SIG-M5 treated with dmso at 0.1 percent for 504 hours (cell line): ENCODE results near the gene TWIST2.

ENCODE experiments used
- DNase-seq: peaks from one replicate; lab custom pipeline; 2025; ENCODE audit not compliant: unreplicated experiment; lab: John Stamatoyannopoulos, UW

TWIST2 gene

GRCh38 chr2:238847841-238848690 lies at the start of gene TWIST2:
TSS of gene TWIST2 (plus strand) at chr2:238848085. CDS start at chr2:238848216, 131 bp downstream.
- no peak for DNase-seq

DNA sequence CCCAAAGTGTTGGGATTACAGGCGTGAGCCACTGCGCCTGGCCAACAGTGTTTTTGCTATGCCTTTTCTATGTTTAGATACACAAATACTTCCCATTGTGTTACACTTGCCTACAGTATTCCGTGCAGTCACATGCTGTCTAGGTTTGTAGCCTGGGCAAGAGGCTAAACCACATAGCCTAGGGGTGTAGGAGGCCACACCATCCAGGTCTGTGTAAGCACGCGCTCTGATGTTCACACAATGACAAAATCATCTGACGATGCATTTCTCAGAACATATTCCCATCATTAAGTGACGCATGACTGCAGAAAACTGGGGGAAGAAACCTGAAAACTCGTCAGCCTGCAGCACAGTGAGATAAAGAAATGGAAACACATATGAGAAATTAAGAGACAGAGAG lies 46.1 kb upstream of the TWIST2 start:
- no peak for DNase-seq

- no peak for DNase-seq
Observed at GRCh38 chr2:238802957-238803356, 44.9 kb upstream of the TWIST2 start.

DNA sequence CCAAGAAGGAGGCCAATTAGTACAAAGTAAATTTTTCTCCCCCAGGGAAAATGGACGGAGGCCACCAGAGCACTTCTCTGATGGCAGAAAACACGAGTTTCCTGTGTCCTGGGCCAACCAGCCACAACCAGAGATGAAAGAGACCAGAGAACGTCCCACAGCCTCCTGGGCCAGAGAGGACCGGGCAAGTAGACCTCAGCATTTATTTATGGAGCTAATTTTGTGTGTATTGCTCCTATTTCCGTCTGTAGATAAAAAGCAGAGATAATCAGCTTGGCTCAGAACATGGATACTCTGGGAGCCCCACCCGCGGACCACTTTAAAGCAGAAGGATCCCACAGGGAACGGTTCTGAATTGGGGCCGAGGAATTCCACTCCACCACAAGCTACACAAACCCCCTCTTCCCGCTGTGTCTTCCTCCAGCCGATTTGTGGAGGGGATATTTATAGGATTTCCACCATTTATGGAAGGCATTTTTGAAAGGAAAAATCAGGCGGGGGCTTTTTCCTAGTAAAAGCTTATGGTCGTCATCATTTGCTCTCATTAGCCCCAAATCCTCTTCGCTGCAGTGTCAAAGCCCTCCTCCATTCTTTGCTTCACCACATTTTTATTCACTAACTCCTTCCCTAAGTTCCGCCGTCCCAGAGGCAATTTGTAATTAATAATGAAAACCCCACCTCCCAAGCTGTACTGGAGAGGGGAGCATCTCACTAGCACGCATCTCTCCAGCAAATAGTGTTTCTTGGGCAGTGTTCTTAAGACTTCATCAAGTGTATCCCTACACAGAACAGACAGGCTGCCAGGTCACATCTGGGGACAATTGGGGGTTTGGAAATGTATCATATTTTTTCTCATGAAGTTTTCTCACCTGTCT lies 43.7 kb upstream of the TWIST2 start:
- no peak for DNase-seq

GRCh38 chr2:238808761-238809160 lies 39.1 kb upstream of the TWIST2 start:
- DNase-seq: no peak

- no peak for DNase-seq
Observed at GRCh38 chr2:238810321-238810720, 37.6 kb upstream of the TWIST2 start.

DNA sequence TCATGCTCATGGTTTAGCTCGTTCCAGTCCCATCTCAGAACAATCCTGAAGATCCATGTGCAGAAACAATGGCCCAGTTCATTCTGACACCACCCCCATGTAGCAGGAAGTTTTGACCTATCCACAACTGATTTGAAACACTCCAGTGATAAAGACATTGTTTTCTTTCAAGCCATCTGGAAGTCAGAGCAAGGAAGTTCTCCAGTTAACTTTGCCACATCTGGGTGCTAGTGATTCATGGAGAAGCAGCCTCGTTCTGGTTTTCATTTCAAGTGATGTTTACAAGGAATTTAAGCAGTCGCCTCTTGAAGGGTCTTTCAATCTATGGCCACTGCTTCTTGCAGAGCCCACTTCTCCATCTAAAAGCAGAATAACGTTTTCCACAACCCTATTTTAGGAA lies 36.6 kb upstream of the TWIST2 start:
- DNase-seq: no peak

GRCh38 chr2:238811759-238812158 lies 36.1 kb upstream of the TWIST2 start:
- DNase-seq: no peak

DNA sequence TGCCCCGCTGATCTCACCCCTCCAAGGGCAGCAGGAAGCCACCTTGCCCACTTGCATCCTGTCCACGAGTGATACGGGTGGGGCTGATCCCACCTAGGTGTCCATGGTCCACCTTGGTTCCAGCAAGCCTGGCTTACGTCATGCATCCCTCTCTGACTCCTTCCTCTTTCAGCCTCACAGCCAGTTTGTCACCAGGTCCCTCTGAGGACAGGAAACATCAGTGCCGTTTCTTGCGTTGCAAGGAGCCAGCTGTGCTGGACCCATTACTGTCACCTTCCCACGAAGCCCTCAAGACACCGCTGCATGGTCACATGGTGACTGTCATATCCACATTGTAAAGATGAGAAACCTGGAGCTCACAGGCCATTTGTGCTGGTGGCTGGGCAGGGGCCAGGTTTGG lies 34.8 kb upstream of the TWIST2 start:
- DNase-seq: no peak

- no peak for DNase-seq
Observed at GRCh38 chr2:238814815-238815214, 33.1 kb upstream of the TWIST2 start.

- no peak for DNase-seq
Observed at GRCh38 chr2:238816291-238816690, 31.6 kb upstream of the TWIST2 start.

DNA sequence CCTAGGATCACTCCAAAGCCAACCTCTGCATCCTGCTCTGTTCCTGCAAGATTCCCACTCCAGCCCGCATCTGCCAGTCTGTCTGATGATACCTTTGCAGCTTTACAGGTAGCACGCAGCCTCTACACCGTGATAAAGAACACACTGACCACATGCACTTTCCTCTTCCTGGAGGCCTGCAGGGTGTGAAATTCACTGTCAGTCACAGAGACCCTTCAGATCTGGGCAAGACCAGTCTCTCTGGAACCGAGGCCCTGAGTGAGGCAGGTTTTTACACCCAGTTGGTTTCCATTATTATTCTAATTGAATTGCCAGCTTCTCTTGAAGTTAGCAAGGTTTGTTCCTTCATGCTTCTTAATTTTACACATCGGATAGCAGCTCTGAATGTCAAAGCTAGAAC lies 30.5 kb upstream of the TWIST2 start:
- DNase-seq: no peak

- DNase-seq: no peak
Observed at GRCh38 chr2:238817891-238818290, 30.0 kb upstream of the TWIST2 start.

- no peak for DNase-seq
Observed at GRCh38 chr2:238818561-238818960, 29.3 kb upstream of the TWIST2 start.

- no peak for DNase-seq
Observed at GRCh38 chr2:238820197-238820596, 27.7 kb upstream of the TWIST2 start.

- DNase-seq: no peak
Observed at GRCh38 chr2:238820916-238821315, 27.0 kb upstream of the TWIST2 start.

DNA sequence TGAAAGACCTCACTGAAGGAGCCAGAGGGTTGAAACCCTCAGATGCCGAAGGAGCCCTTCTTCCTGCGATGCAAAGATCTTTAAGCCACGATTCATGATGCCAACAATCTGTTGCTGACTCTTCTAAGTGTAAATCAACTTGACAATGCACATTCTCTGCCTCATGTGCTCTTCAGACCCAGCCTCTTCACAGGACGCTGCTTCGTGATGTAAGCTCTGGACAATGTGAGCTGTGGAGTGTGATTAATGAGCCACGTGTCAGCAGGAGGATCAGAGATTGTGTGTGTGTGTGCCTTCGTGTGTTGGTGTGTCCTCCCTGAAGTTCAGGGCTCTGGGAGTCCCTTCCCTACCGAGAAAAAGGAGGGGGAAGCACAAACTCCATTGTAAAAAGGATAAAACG lies 26.5 kb upstream of the TWIST2 start:
- no peak for DNase-seq

DNA sequence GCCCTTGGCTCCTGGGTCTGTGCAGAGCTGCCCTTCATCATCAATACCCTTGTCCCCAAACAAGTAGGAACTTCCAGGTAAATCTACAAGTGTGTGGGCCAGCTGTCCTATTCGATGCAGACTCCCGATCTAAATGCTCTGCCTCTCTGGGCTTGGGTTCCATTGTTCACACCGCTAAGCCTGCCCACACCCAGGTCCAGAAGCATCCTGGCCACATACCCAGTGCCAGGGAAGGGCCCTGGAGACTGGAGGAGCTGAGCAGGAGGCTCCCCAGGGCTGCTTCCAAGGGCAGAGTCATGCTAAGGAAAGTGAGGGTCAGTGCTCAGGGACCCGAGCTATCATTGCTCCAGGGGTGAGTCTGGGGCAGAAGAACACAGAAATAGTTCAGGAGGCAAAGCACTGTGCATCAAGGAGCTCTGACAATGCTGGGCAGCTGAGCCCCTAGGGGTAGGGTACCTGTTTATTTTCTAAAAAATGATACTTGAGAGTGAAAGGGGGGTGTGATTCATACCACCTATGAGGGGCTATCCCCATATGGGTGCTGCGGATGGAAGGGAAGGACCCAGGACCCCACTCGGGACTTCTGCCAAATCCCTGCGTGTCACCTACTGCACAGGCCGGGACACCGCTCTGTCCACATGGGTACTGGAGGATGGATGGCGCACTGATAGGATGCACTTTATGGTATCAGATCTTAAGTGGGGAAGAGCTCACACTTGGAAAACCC lies 25.8 kb upstream of the TWIST2 start:
- DNase-seq: no peak

GRCh38 chr2:238822955-238823354 lies 24.9 kb upstream of the TWIST2 start:
- no peak for DNase-seq

GRCh38 chr2:238831177-238831576 lies 16.7 kb upstream of the TWIST2 start:
- DNase-seq: no peak

DNA sequence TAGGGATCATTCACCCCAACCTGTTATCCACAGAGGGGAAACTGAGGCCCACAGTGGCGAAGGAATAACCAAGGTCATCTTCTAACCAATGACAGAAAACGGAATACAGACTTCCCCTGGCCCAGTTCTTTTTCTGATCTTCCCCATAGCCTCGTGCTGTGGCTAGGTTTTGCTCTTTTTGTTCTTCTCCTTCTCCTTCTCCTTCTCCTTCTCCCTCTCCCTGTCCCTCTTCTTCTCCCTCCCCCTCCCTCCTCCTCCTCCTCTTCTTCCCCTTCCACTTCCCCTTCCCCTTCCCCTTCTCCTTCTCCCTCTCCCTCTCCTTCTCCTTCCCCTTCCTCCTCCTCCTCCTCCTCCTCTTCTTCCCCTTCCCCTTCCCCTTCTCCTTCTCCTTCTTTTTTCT lies 12.9 kb upstream of the TWIST2 start:
- DNase-seq: no peak
